GM19463 (cell line): ENCODE data around the gene CTTNBP2.
A peak's percentile ranks its signal among the peaks of the same experiment; 100 is the strongest.

ENCODE experiments used
- ATAC-seq: cut with Tn5 transposase; IDR thresholded peaks from one replicate; pipeline ENCODE4 v1.9.1; 2021; ENCODE audit warnings: mild to moderate bottlenecking, moderate library complexity; ENCODE audit not compliant: unreplicated experiment

Gene CTTNBP2

DNA sequence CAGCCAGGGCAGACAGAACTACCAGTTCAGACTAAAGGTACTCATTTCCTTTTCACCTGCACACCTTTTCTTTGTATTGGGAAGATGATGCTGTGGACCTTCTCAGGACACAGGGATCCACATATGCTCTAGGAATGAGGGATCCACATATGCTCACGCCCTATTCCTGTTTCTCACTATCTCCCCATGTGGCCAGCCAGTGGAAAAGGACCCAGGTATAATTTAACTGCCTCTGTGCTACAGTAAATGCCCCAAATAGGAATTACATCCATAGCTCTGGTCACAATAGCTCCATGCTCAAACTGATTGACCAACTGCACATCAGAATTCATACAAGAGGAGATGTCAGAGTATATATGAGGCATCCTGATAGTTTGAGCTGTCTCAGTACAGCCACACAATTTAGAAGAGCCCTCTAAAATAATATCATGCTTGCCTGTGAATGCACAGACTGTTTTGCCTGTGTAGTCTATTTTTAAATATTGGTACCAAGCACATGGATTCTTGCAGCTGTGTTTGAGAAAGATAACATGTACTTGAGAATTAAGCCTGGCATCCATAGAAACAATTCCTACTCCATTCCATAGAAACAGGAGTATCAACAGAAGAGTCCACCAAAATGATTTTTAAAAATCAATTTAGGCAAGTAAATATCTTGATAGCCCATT is 43.7 kb downstream of the CTTNBP2 start:
- no peak for ATAC-seq

GRCh38 chr7:117828825-117829224 is 44.4 kb downstream of the CTTNBP2 start:
- no peak for ATAC-seq

GRCh38 chr7:117827862-117828261 is 45.4 kb downstream of the CTTNBP2 start:
- ATAC-seq = no peak

DNA sequence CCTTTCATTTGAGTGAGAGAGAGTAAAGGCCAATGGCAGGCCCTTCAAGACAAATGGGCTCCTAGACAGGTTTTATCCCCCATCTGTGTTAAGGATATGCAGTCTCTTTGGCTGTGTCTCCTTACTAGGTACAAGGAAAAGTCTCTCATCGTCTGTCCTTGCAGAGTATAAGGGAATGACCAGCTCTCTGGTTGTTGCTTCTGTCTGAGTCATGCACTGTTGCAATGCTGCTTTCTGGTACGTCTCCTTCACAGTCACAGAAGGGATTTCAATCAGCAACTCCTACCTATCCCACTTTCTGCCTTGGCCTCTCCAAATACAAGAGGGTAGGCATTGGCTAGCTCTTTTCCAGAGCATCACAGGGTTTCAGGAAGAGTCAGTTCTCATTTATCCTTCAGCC is 48.1 kb downstream of the CTTNBP2 start:
- no peak for ATAC-seq

GRCh38 chr7:117824592-117824991 is 48.6 kb downstream of the CTTNBP2 start:
- ATAC-seq = no peak

GRCh38 chr7:117819558-117819957 is 53.7 kb downstream of the CTTNBP2 start:
- ATAC-seq = no peak

- no peak for ATAC-seq
Observed at GRCh38 chr7:117818232-117818631, 55.0 kb downstream of the CTTNBP2 start.

DNA sequence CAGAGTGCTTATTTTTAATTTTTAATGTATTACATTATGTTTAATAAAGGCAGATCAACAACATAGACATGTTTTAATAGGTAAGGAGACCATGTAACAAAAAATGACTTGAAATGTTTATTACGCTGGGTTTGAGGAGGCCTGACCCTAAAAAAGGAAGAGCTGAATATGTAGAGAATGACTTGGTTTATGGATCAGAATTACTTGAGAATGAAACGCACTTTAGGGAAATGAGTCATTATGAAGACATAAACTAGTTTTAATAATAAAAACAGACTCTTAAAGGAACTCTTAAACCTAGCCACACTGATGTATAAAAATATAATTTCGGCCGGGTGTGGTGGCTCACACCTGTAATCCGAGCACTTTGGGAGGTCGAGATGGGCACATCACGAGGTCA is 56.5 kb downstream of the CTTNBP2 start:
- no peak for ATAC-seq

DNA sequence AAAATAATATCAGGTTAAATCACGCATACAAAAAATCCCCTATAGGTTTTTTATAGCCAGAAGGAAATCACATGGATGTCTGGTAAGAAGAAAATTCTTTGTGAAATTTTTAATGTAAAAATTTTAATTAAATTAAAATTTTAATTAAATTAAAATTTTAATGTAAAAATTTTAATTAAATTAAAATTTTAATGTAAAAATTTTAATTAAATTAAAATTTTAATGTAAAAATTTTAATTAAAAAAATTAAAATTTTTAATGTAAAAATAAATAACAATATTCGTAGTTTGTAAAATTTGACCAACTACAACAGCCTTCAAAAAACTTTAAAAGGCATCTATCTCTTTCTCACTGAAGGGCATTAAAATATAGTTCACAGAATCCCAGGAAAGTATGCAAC is 61.5 kb downstream of the CTTNBP2 start:
- ATAC-seq = no peak

DNA sequence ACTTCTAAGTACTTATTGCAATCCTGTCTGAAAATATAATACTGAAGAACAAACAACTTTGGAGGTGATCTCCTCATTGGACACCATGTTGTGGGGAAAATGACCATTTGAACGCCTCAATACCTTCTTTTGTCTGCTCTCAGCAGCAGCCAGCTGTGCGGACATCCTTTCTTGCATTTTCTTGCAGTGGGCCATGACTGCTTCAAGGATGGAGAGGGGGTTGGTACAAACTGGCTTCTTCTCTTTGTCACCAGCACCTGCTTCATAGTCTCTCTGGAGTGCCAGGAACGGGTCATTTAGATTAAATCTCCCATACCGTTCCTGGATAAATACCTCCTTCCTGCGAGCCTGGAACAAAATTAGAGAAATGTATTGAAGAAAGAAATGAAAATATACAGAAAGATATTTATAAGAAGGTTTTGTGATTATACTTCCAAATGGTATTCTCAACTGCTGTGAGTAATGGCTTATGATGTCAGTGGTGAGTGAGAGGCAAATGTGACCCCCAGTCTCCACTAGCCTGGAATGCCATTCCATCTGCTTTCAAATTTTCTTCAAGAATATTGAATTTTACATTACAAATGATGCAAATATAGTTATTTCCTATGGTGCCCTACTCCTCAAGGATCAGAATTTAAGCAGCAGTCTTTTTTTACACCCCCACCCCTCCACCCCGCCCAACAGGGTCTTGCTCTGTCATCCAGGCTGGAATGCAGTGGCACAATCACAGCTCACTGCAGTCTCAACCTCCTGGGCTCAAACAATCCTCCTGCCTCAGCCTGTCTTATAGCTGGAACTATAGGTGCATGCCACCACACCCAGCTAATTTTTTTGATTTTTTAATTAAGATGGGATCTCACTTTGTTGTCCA is 62.4 kb downstream of the CTTNBP2 start:
- no peak for ATAC-seq

GRCh38 chr7:117809958-117810357 is 63.3 kb downstream of the CTTNBP2 start:
- peak; percentile 69 for ATAC-seq

DNA sequence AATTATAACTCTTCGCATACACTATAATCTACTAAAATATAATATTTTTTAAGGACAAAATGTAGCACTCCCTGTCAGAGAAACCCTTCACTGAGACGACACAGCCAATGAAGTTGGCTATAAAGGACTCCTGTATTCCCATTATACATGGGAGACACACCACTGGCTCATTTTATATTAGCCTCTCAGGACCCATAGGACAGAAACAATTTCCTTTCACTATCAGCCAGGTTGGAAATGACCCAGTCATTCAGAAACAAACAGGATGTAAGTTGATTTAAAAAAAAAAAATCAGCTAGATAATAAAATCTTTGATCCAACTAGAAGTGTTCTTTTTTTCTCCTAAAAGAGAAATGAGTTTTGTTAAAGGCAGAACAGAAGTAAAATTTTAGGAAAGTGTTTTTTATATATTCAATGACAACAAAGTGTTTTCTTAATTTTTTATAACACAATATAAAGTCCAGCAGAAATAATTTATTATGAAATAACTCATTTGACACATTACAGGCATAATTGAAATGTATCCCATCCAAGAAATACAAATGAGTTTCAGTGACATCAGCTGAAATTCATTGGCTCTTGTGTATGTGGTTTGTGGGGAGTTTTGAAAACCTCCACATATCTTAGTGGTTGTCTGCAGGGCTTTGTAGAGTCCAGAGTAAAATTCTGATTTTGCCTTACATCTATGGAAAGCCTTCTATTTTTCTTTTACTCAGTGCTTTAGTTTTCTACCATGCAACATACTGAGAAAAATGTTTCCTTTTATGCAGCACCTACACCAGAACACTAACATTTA is 64.1 kb downstream of the CTTNBP2 start:
- ATAC-seq = no peak

DNA sequence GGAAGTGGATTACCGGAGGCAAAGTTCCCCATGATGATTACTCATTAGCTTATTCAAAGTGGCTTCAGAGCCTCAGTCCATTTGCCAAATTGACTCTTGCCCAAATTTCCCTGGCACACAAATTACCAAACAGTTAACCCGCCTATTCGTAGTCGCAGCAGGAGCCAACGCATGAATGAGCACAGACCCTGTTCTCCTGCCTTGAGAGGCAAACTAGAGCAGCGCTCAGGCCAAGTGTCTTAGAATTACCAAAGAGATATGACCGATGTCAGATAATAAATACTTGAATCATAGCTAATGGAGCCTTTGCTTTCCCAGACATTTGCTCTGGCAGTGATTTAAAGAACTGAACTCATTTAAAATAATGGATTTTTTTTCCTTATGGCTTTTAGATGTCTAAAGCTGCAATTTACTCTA is 64.9 kb downstream of the CTTNBP2 start:
- ATAC-seq = no peak

DNA sequence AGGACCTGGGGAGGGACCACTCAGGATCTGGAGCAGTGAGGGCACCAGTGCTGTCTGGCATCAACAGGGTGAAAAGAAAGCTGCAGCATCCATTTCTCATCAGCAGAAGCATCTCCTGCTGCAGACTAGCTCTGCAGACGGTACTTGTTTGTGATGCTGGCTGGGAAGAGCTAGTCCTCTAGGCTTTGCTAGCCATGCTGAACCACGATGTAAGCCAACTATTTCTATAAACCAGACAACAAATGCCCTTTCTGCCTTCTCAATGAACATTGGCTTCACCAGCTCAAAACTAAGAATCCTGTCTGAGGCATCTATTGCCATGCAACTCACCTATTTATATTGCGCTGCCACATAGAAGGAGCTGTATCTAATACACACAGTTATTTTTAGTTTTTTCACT is 65.6 kb downstream of the CTTNBP2 start:
- no peak for ATAC-seq

GRCh38 chr7:117806011-117806410 is 67.2 kb downstream of the CTTNBP2 start:
- no peak for ATAC-seq

- ATAC-seq = no peak
Observed at GRCh38 chr7:117805241-117805640, 68.0 kb downstream of the CTTNBP2 start.

DNA sequence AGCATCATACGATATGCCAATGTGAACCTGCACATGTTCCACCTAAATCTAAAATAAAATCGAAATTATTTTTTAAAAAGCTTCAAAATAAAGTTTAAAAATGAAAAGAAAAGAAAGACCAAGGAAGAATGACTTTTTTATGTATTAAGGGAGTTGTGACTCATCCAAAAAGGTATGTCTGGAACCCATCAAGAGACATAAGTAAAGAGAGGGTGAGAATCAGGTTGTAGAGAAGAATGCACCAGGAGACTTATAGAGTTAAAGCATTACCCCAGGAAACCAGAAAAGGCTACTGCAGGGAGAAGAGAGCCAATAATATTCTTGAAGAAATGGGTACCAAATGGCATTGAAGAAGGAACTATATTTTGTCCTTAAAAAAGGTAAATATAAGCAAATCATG is 69.8 kb downstream of the CTTNBP2 start:
- ATAC-seq = no peak

DNA sequence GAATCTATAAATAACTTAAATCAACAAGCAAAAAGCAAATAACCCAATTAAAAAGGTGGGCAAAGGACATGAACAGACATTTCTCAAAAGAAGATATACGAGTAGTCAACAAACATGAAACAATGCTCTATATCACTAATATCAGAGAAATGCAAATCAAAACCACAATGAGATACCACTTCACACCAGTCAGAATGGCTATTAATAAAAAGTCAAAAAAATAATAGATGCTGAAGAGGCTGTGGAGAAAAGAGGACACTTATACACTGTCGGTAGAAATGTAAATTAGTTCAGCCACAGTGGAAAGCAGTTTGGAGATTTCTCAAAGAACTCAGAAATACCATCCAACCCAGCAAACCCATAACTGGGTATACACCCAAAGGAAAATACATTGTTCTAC is 70.6 kb downstream of the CTTNBP2 start:
- no peak for ATAC-seq

- no peak for ATAC-seq
Observed at GRCh38 chr7:117800841-117801240, 72.4 kb downstream of the CTTNBP2 start.

DNA sequence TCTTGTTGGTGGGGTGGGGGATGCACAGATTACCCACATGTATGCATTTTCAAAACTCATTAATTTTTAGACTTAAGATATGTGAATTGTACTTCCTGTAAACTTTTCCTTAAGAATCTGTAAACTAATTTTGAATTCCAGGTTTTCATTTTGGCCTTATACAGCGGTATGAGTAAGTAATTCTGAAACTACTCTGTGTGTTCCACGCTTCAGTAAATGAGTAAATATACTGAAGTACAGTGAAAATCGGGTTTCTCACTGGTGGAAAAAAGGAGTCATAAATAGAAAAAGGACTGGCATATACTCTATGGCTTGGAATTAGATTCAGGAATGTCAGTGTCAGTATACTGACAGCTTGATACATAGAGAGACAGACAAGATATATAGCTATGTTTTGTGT is 72.8 kb downstream of the CTTNBP2 start:
- no peak for ATAC-seq

DNA sequence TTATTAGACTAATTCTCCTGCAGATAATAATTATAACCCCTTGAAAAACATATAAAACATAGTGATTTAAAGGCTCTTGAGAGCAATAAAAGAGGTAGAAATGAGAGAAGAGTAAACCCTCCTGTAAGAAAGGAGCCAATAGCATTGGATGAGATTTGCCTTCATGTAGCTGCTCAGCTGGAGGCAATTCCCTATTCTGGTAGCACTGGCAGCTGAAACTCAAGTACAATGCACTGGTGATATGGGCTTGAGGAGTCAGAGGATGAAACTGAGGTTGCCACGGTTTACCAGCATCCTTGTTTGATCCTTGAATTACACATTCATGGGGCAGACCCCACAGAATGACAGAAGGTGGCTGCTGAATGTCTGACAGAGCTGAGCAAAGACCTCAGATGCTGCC is 76.4 kb downstream of the CTTNBP2 start:
- no peak for ATAC-seq

DNA sequence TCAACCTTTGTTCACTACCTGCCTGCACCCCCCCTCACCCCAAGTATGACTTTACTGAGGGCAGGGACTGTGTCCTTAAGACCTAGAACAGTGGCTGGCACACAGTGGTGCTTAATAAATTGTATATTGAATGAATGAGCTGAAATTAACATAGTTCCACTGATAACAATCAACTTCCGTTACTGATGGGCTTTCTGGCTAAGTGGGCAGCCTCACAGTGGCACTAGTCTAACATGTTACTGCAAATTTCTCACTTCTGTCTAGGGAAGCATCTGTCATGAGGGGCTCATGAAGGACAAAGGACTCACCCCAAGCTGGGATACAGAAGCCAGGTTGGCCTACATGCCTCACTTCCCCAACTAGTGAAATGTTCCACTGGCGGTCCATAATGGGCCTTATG is 79.3 kb downstream of the CTTNBP2 start:
- no peak for ATAC-seq
